ENCODE measurements around the gene HIPK3. TPM values are rescaled to one million over a fixed set of nuclear protein-coding genes. Genes with fewer than 3 reads are reported as not detected.
"Not testable (repeated sequence)": the region's sequence is repeated elsewhere in the genome, so short reads cannot be mapped to it uniquely, and the experiment has no call there.

Gene HIPK3
- total and polyA plus RNA-seq, 2 donors: 35.7 to 60.7 TPM

DNA sequence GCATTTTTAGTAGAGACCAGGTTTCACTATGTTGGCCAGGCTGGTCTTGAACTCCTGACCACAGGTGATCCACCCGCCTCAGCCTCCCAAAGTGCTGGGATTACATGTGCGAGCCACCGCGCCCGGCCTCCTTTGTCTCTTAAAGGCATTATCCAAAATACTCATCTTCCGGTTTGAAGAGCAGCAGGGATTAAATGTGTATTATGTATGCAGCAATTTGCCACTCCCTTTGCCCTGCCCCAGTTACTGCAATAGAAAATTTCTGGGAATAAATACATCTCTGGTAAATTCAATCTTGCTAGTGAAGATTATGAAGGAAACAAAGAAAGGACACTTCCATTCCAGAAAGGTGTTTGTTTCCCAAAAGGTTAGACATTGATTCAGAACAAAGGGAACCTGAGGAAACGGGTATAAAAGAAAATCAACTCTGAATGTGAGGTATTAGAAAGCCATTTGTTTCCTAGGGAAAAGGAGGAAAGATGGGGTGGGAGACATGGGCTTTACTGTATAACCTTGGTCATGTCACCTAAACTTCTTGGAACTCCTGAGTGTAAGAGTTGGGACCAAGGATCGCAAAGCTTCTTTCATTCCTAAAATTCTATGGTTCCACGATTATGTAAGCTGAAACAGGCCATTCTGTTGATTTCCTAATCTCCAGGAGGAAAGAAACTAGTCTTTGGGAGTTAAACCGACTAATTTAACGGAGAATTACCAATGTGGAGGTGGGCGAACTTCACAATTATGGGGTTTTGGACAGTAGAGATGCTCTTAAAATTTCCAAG lies 959 bp upstream of the HIPK3 start:
- Histone ChIP-seq H3K4me1 (ENCODE audit: control insufficient read depth in 2 of 2, insufficient read depth in 2 of 2, low read length in 2 of 2) (peaks cover 5% of the 10 kb centered on the region in 2 donors), H3K4me3 (ENCODE audit: low read length in 2 of 2) (peak overlapping the region; percentile 65 to 94), H3K27me3 (ENCODE audit: control insufficient read depth in 2 of 2, insufficient read depth in 1 of 2, low read length in 1 of 2) (no peaks in the 10 kb centered on the region), H3K36me3 (ENCODE audit: control insufficient read depth in 2 of 2, insufficient read depth in 2 of 2, low read length in 1 of 2) (no peaks in the 10 kb centered on the region), H3K9me3 (ENCODE audit: control insufficient read depth in 2 of 2, insufficient read depth in 1 of 2, low read length in 1 of 2) (no peaks in the 10 kb centered on the region), H3K27ac (ENCODE audit: low read depth in 1 of 2, low read length in 1 of 2) (peak overlapping the region; percentile 87 to 98)
- WGBS: 85% methylated on average over 12 of the region's 12 CpGs
- DNase-seq (ENCODE audit: low read depth in 6 of 9, low spot score in 9 of 9): peak in 1 of 9 donors; percentile 6

DNA sequence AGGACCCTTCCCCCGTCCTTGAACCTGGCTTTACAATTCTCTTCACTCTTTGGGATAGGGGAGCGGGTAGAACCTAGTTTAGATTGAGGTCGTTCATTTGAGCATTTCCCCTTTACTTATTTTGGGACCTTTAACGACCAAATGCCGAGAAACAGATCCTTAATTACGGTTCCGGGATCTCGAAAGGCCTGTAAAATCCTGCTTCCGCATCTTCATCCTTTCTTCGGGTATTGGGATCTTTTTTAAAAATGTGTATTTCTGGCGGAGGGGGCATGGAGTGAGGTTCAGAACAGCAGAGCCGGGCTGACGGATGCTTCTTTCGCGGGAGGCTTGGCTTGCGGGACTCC lies 395 bp upstream of the HIPK3 start:
- peak in 5 of 9 donors; percentile 0 to 70 (median 21) for DNase-seq (ENCODE audit: low read depth in 6 of 9, low spot score in 9 of 9)
- peaks cover 5% of the 10 kb centered on the region in 2 donors for H3K4me1 ChIP-seq (ENCODE audit: control insufficient read depth in 2 of 2, insufficient read depth in 2 of 2, low read length in 2 of 2)
- no peaks in the 10 kb centered on the region for H3K36me3 ChIP-seq (ENCODE audit: control insufficient read depth in 2 of 2, insufficient read depth in 2 of 2, low read length in 1 of 2)
- H3K27ac ChIP-seq (ENCODE audit: low read depth in 1 of 2, low read length in 1 of 2): peak overlapping the region; percentile 87 to 98
- H3K9me3 ChIP-seq (ENCODE audit: control insufficient read depth in 2 of 2, insufficient read depth in 1 of 2, low read length in 1 of 2): no peaks in the 10 kb centered on the region
- no peaks in the 10 kb centered on the region for H3K27me3 ChIP-seq (ENCODE audit: control insufficient read depth in 2 of 2, insufficient read depth in 1 of 2, low read length in 1 of 2)
- peak overlapping the region; percentile 65 to 94 for H3K4me3 ChIP-seq (ENCODE audit: low read length in 2 of 2)
- WGBS: 5% methylated on average over 16 of the region's 16 CpGs

DNA sequence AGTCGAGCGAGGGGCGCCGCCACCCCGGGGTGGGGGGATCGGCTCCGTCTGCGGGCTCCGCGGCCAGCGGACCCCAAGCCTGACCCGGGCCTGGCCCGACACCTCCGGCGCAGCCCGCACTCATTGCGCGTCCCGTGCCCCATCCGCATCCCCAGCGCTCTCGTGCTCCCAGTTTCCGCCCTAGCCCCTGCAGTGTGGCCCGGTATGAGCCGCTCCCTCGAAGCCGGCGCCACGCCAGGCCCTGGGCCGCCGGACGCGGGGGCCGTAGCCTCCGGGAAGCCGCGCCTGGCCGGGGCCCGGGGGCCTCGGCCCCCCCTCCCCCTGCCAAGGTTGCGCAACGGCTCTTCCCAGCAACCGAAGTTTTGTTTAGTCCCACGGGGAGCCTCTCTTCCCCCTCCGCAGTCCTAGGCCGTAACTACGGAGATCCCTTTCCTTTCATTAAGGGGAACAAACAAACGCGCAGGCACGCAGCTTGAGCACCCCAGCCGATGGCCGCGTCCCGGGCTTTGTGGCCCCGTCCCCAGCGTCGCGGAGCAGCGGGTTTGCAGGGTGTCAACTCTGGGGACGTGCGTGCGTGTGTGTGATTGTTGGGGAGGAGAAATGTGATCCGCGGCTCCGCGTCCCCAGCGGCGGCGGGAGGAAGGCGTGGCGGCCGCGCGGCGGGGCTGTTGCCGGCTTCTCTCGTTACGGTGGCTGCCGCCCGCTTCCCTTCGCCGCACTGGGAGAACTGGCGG lies 883 bp downstream of the HIPK3 start:
- Histone ChIP-seq H3K27me3 (ENCODE audit: control insufficient read depth in 2 of 2, insufficient read depth in 1 of 2, low read length in 1 of 2) (no peaks in the 10 kb centered on the region), H3K36me3 (ENCODE audit: control insufficient read depth in 2 of 2, insufficient read depth in 2 of 2, low read length in 1 of 2) (no peaks in the 10 kb centered on the region), H3K27ac (ENCODE audit: low read depth in 1 of 2, low read length in 1 of 2) (peak overlapping the region; percentile 95 to 98), H3K9me3 (ENCODE audit: control insufficient read depth in 2 of 2, insufficient read depth in 1 of 2, low read length in 1 of 2) (no peaks in the 10 kb centered on the region), H3K4me3 (ENCODE audit: low read length in 2 of 2) (peak overlapping the region; percentile 70 to 94), H3K4me1 (ENCODE audit: control insufficient read depth in 2 of 2, insufficient read depth in 2 of 2, low read length in 2 of 2) (peaks cover 5% of the 10 kb centered on the region in 2 donors)
- WGBS: under 1% methylated on average over 83 of the region's 83 CpGs
- DNase-seq (ENCODE audit: low read depth in 6 of 9, low spot score in 9 of 9): peak in 8 of 9 donors; percentile 32 to 82 (median 63)

DNA sequence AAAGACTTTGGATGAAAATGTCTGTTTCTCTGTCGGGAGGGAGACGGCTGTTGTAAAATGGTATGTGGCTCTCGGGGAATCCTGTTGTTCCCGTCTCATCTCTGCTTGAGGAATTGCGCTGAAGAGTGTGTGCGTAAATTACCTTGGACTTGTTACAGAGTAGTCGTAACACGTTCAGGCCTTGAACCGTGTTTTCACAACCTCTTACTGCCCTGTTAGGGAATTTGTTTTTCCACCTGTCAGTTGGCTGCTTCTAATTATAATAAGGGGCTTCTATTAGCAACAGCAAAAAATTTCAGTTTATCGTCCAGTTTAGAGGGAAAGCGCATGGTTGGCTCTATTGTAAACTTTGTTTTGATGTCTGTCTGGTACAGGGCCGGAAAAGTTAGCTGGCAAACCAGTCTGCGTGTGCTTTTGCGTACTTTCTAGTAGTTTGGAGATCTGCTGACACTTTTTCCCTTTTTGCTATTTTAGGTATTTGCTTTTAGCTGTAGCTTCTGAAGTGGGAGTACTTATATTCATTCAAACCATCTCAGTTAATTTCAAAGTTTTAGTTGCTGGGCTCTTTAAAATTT lies 1.5 kb downstream of the HIPK3 start:
- Histone ChIP-seq H3K4me3 (ENCODE audit: low read length in 2 of 2) (peak overlapping the region; percentile 70 to 94), H3K36me3 (ENCODE audit: control insufficient read depth in 2 of 2, insufficient read depth in 2 of 2, low read length in 1 of 2) (no peaks in the 10 kb centered on the region), H3K27me3 (ENCODE audit: control insufficient read depth in 2 of 2, insufficient read depth in 1 of 2, low read length in 1 of 2) (no peaks in the 10 kb centered on the region), H3K27ac (ENCODE audit: low read depth in 1 of 2, low read length in 1 of 2) (peak overlapping the region; percentile 95 to 98), H3K9me3 (ENCODE audit: control insufficient read depth in 2 of 2, insufficient read depth in 1 of 2, low read length in 1 of 2) (no peaks in the 10 kb centered on the region), H3K4me1 (ENCODE audit: control insufficient read depth in 2 of 2, insufficient read depth in 2 of 2, low read length in 2 of 2) (peaks cover 5% of the 10 kb centered on the region in 2 donors)
- WGBS: 1% methylated on average over 14 of the region's 14 CpGs
- peak in 7 of 9 donors; percentile 33 to 79 (median 50) for DNase-seq (ENCODE audit: low read depth in 6 of 9, low spot score in 9 of 9)

DNA sequence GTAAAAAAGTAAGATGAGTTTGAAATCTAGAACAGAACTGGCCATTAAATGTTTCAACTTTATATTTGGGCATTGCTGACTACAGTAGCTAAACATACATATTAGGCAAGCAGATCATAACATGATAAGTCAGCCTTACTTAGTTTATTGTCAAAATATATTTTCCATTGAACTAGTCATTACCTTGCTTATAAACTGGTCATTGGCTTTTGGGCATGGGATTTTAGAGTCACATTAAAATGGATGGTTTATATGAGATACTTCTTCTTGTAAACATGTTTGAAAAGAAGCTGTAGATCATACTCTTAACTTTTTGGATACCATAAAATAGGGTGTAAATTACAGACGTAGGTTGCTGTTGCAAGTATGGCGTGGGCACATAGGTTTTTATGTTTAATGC lies 2.7 kb downstream of the HIPK3 start:
- Histone ChIP-seq H3K4me3 (ENCODE audit: low read length in 2 of 2) (peak overlapping the region; percentile 23 to 70), H3K27ac (ENCODE audit: low read depth in 1 of 2, low read length in 1 of 2) (no peak overlapping the region), H3K36me3 (ENCODE audit: control insufficient read depth in 2 of 2, insufficient read depth in 2 of 2, low read length in 1 of 2) (no peaks in the 10 kb centered on the region), H3K4me1 (ENCODE audit: control insufficient read depth in 2 of 2, insufficient read depth in 2 of 2, low read length in 2 of 2) (peaks cover 5% of the 10 kb centered on the region in 2 donors), H3K9me3 (ENCODE audit: control insufficient read depth in 2 of 2, insufficient read depth in 1 of 2, low read length in 1 of 2) (no peaks in the 10 kb centered on the region), H3K27me3 (ENCODE audit: control insufficient read depth in 2 of 2, insufficient read depth in 1 of 2, low read length in 1 of 2) (no peaks in the 10 kb centered on the region)
- DNase-seq (ENCODE audit: low read depth in 6 of 9, low spot score in 9 of 9): no peak
- 93% methylated on average over 2 of the region's 2 CpGs for WGBS

DNA sequence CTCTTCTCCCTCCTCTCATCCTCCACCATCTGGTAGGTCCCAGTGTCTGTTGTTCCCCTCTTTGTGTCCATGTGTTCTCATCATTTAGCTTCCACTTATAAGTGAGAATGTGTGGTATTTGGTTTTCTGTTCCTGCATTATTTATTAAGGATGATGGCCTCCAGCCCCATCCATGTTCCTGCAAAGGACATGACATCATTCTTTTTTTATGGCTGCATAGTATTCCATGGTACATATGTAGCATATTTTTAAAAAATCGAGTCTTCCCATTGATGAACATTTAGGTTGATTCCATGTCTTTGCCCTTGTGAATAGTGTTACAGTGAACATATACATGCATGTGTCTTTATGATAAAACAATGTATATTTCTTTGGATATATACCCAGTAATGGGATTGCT lies 4.2 kb downstream of the HIPK3 start:
- WGBS: 100% methylated on average over 1 of the region's 1 CpG
- DNase-seq (ENCODE audit: low read depth in 6 of 9, low spot score in 9 of 9); H3K9me3 ChIP-seq (ENCODE audit: control insufficient read depth in 2 of 2, insufficient read depth in 1 of 2, low read length in 1 of 2); H3K4me3 ChIP-seq (ENCODE audit: low read length in 2 of 2); H3K27me3 ChIP-seq (ENCODE audit: control insufficient read depth in 2 of 2, insufficient read depth in 1 of 2, low read length in 1 of 2); H3K36me3 ChIP-seq (ENCODE audit: control insufficient read depth in 2 of 2, insufficient read depth in 2 of 2, low read length in 1 of 2); H3K4me1 ChIP-seq (ENCODE audit: control insufficient read depth in 2 of 2, insufficient read depth in 2 of 2, low read length in 2 of 2); H3K27ac ChIP-seq (ENCODE audit: low read depth in 1 of 2, low read length in 1 of 2): not testable (repeated sequence)

DNA sequence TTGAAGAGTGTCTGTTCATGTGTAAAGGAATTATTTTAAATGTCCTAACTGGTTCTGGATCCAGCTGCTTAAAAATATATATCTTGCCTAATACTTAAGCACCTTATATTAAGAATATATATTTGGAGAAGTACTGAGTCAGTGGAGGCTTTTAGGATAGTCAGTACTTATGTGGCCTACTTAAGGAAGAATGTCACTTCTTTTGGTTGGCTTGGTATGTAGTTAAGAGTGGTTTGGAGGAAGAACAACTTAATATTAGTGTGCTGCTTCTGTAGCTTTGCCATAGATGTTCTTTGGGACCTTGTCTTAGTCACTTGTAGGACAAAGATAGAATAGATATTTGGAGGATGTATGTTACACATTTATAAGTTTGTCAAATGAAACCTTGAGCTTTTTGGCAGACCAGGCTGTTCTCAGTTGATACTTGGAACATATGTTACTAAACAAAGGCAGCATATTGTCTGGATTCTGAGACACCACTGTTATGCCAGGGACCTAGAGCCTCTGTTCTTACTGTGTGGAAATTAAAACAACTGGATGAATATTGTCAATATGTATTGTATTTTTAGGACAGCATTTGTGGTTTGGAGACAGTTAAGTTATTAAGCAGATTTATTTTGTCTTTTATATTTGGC lies 4.9 kb downstream of the HIPK3 start:
- H3K4me3 ChIP-seq (ENCODE audit: low read length in 2 of 2): no peak overlapping the region
- H3K4me1 ChIP-seq (ENCODE audit: control insufficient read depth in 2 of 2, insufficient read depth in 2 of 2, low read length in 2 of 2): no peaks in the 10 kb centered on the region
- H3K27ac ChIP-seq (ENCODE audit: low read depth in 1 of 2, low read length in 1 of 2): no peak overlapping the region
- H3K27me3 ChIP-seq (ENCODE audit: control insufficient read depth in 2 of 2, insufficient read depth in 1 of 2, low read length in 1 of 2): no peaks in the 10 kb centered on the region
- no peaks in the 10 kb centered on the region for H3K9me3 ChIP-seq (ENCODE audit: control insufficient read depth in 2 of 2, insufficient read depth in 1 of 2, low read length in 1 of 2)
- DNase-seq (ENCODE audit: low read depth in 6 of 9, low spot score in 9 of 9): no peak
- H3K36me3 ChIP-seq (ENCODE audit: control insufficient read depth in 2 of 2, insufficient read depth in 2 of 2, low read length in 1 of 2): no peaks in the 10 kb centered on the region

DNA sequence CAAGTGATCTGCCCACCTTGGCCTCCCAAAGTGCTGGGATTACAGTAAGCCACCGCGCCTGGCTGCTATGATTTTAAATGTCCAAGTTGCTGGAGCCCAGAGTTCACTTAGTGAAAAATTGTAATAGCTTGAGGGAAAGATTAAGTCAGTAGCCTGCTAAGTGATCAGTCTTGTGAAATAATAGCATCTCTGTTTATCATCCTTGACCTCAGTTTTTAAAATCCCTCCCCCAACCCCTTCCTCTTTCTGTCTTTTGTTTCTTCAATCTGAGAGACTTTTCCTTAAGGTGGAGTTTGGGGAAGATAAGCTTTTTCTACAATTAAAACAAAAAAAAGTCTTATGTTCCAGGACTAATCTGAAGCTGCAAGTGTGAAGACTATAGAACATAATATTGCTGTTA lies 6.4 kb downstream of the HIPK3 start:
- no peak for DNase-seq (ENCODE audit: low read depth in 6 of 9, low spot score in 9 of 9)
- Histone ChIP-seq H3K36me3 (ENCODE audit: control insufficient read depth in 2 of 2, insufficient read depth in 2 of 2, low read length in 1 of 2) (no peaks in the 10 kb centered on the region), H3K27ac (ENCODE audit: low read depth in 1 of 2, low read length in 1 of 2) (no peak overlapping the region), H3K27me3 (ENCODE audit: control insufficient read depth in 2 of 2, insufficient read depth in 1 of 2, low read length in 1 of 2) (no peaks in the 10 kb centered on the region), H3K4me1 (ENCODE audit: control insufficient read depth in 2 of 2, insufficient read depth in 2 of 2, low read length in 2 of 2) (no peaks in the 10 kb centered on the region), H3K9me3 (ENCODE audit: control insufficient read depth in 2 of 2, insufficient read depth in 1 of 2, low read length in 1 of 2) (no peaks in the 10 kb centered on the region), H3K4me3 (ENCODE audit: low read length in 2 of 2) (no peak overlapping the region)
- 98% methylated on average over 2 of the region's 2 CpGs for WGBS

DNA sequence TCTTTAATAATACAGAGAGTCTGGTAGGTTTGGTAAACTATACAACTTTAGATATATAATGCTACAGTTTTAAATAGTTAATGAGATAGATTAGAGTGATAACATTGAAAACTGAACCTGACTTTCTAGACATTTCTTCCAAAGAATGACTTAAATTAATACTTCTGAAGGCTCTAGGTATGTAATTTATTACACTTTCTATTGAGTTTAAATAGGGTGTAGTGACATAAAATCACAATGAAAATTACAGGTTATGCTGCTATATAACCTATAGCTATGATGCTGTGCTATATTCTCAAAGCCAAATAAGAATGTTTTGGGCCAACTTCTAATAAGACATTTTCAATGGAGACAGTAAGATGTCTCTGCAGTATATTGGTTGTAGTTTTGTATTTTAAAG lies 7.7 kb downstream of the HIPK3 start:
- Histone ChIP-seq H3K9me3 (ENCODE audit: control insufficient read depth in 2 of 2, insufficient read depth in 1 of 2, low read length in 1 of 2) (no peaks in the 10 kb centered on the region), H3K4me1 (ENCODE audit: control insufficient read depth in 2 of 2, insufficient read depth in 2 of 2, low read length in 2 of 2) (no peaks in the 10 kb centered on the region), H3K27me3 (ENCODE audit: control insufficient read depth in 2 of 2, insufficient read depth in 1 of 2, low read length in 1 of 2) (no peaks in the 10 kb centered on the region), H3K4me3 (ENCODE audit: low read length in 2 of 2) (no peak overlapping the region), H3K27ac (ENCODE audit: low read depth in 1 of 2, low read length in 1 of 2) (no peak overlapping the region), H3K36me3 (ENCODE audit: control insufficient read depth in 2 of 2, insufficient read depth in 2 of 2, low read length in 1 of 2) (no peaks in the 10 kb centered on the region)
- DNase-seq (ENCODE audit: low read depth in 6 of 9, low spot score in 9 of 9): no peak

Measured in thymus (tissue), 11 donors.